ENCODE results near the gene VCL.

- TF ChIP-seq CTCF (IDR thresholded peaks at IDR 0.05) = no peak
- no peak for TF ChIP-seq ZFX (IDR thresholded peaks at IDR 0.05; ENCODE audit: borderline replicate concordance)
Observed at GRCh38 chr10:74052994-74053393, 55.1 kb downstream of the VCL start.

All from 22Rv1 (cell line).